Esophagus squamous epithelium (tissue), 5 donors: ENCODE measurements around the gene LARGE2. TPM values are rescaled to one million over a fixed set of nuclear protein-coding genes. Genes with fewer than 3 reads are reported as not detected.

Experiments
- DNase-seq: peaks from one replicate; lab custom pipeline; 2025; lab: John Stamatoyannopoulos, UW
- H3K27ac ChIP-seq, 4 donors: fragments of 200-600 bp; sonication (generic); one replicate each; pipeline ENCODE4 v1.5.1; 2016 to 2019; ENCODE audit warnings: mild to moderate bottlenecking in 1 of 4
- H3K27me3 ChIP-seq, 4 donors: fragments of 200-600 bp; sonication (generic); 1 replicate in 3 of 4; 2 replicates in 1 of 4; pipeline versions ENCODE4 v1.5.1 to v1.6.0; 2017 to 2021; ENCODE audit warnings: antibody characterized with exemption in 1 of 4
- H3K36me3 ChIP-seq, 3 donors: fragments of 200-600 bp; sonication (generic); one replicate each; pipeline ENCODE4 v1.5.1; 2016 to 2019
- H3K4me1 ChIP-seq, 3 donors: fragments of 200-600 bp; sonication (generic); one replicate each; pipeline ENCODE4 v1.5.1; 2017 to 2019
- H3K4me3 ChIP-seq, 4 donors: fragments of 200-600 bp; sonication (generic); 1 replicate in 3 of 4; 2 replicates in 1 of 4; pipeline ENCODE4 v1.5.1; 2016 to 2019; ENCODE audit warnings: mild to moderate bottlenecking in 2 of 4, moderate library complexity in 1 of 4
- H3K9me3 ChIP-seq, 3 donors: fragments of 200-600 bp; sonication (generic); one replicate each; pipeline ENCODE4 v1.5.1; 2016 to 2019
- POLR2A ChIP-seq, 4 donors: fragments of 450-650 bp; IDR thresholded peaks; one replicate each; pipeline ENCODE4 v1.6.1; 2017; ENCODE audit warnings: antibody characterized with exemption in 4 of 4, mild to moderate bottlenecking in 4 of 4, moderate library complexity in 3 of 4
- WGBS, 2 donors: methylation state at CpG; one replicate each; pipeline ENCODE4 v1.1.5; 2018; 5-methylcytosine and 5-hydroxymethylcytosine counted together
- intact Hi-C: fragments of 100-400 bp; cut with DNase I; formaldehyde crosslinking; loops from one replicate; pipeline ENCODE4 v1.15.0; 2022
- total RNA-seq, 4 donors: library from RNA; depleted of rRNA; stranded (reverse); fragments of >200 nt; gene quantifications; one replicate each; pipeline ENCODE4 v1.1.0, GENCODE V29; 2016
- TF ChIP-seq, protein P1 (sequence below), 6 experiments: fragments of 450-650 bp in 4 of 6; fragments of 200-600 bp in 2 of 6; sonication (generic) in 2 of 6; IDR thresholded peaks; one replicate each; pipeline ENCODE4 v1.5.1; 2016 to 2019; ENCODE audit warnings: antibody characterized with exemption in 6 of 6, mild to moderate bottlenecking in 4 of 6, moderate library complexity in 4 of 6
- donor health status: DM: yes; HTN: yes; CAD: no.

LARGE2 gene
- total RNA-seq, 4 donors from 2014 or later, result 12.4 to 18.3 (median 15.5) TPM

DNA sequence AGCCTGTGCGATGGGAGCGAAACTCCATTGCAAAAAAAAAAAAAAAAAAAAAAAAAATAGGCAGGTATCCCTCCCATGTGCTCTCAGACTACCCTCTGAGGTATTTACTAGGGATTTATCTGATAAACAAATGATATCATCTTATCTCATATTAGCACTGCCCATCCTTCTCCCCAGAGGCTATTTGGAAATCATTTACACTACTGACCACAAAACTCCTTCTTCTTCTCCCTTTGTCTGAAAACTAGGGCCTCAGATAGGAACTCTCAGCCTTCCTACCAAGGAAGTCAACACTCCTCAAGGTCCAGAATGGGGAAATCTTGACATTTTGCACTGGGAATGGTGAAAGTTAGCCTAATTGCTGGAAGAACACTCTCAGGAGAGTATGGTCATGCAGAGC lies 46.4 kb downstream of the LARGE2 start:
- Histone ChIP-seq H3K4me1 (peaks cover 0 to 13% (median 0%) of the 10 kb centered on the region in 3 donors), H3K27ac (no peak overlapping the region), H3K4me3 (no peak overlapping the region), H3K36me3 (peaks cover 0 to 78% (median 5%) of the 10 kb centered on the region in 3 donors), H3K27me3 (no peaks in the 10 kb centered on the region), H3K9me3 (no peaks in the 10 kb centered on the region)
- TF ChIP-seq POLR2A (IDR thresholded peaks at IDR 0.05), result no peak
- TF ChIP-seq, protein P1, sequence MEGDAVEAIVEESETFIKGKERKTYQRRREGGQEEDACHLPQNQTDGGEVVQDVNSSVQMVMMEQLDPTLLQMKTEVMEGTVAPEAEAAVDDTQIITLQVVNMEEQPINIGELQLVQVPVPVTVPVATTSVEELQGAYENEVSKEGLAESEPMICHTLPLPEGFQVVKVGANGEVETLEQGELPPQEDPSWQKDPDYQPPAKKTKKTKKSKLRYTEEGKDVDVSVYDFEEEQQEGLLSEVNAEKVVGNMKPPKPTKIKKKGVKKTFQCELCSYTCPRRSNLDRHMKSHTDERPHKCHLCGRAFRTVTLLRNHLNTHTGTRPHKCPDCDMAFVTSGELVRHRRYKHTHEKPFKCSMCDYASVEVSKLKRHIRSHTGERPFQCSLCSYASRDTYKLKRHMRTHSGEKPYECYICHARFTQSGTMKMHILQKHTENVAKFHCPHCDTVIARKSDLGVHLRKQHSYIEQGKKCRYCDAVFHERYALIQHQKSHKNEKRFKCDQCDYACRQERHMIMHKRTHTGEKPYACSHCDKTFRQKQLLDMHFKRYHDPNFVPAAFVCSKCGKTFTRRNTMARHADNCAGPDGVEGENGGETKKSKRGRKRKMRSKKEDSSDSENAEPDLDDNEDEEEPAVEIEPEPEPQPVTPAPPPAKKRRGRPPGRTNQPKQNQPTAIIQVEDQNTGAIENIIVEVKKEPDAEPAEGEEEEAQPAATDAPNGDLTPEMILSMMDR (IDR thresholded peaks at IDR 0.05), result no peak
- intact Hi-C loops, result no loop called here
- WGBS, 2 donors, result 84 to 87% methylated on average over 2 of the region's 2 CpGs
- no peak for DNase-seq

DNA sequence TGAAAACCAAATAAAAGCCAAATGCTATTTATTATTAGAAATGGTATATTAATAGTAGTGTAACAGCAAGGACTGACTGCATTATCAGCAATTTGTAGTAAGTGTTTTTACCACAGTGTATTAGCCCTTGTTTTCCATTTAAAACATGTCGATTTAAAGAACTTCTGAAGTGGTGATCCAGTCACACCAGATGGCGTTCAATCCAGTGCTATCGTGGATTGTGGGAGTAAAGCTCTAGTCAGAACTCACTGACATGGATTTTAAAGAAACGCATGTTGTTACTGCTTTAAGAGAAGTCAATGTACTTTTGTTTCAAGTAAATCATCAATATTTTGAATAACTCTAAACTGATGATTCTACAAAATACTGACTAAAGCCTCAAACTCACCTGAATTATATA lies 51.1 kb downstream of the LARGE2 start:
- Histone ChIP-seq H3K4me1 (no peaks in the 10 kb centered on the region), H3K4me3 (no peak overlapping the region), H3K27ac (no peak overlapping the region), H3K36me3 (peaks cover 0 to 77% (median 11%) of the 10 kb centered on the region in 3 donors), H3K27me3 (no peaks in the 10 kb centered on the region), H3K9me3 (no peaks in the 10 kb centered on the region)
- TF ChIP-seq POLR2A (IDR thresholded peaks at IDR 0.05), result no peak
- TF ChIP-seq, protein P1 (IDR thresholded peaks at IDR 0.05), result no peak
- WGBS, 2 donors, result 91 to 92% methylated on average over 4 of the region's 4 CpGs
- no peak for DNase-seq
- intact Hi-C loops, result no loop called here

- TF ChIP-seq POLR2A (IDR thresholded peaks at IDR 0.05), result no peak
- TF ChIP-seq, protein P1 (IDR thresholded peaks at IDR 0.05), result no peak
- Histone ChIP-seq H3K4me3 (no peak overlapping the region), H3K27me3 (no peaks in the 10 kb centered on the region), H3K4me1 (no peaks in the 10 kb centered on the region), H3K9me3 (no peaks in the 10 kb centered on the region), H3K27ac (no peak overlapping the region), H3K36me3 (peaks cover 0 to 77% (median 18%) of the 10 kb centered on the region in 3 donors)
- DNase-seq, result no peak
- 78 to 100% methylated on average over 1 of the region's 1 CpG for WGBS, 2 donors
- intact Hi-C loops, result no loop called here
These were observed 52.4 kb downstream of the LARGE2 start for GRCh38 chr11:45974806-45975205.

Other genes with a start within 250 kb of the LARGE2 start
- gene SLC35C1, start 117.5 kb upstream of the LARGE2 start, total RNA-seq, result 10 to 100 TPM; 23.6 to 68.6 (median 28.2) TPM
- gene CRY2, start 75.2 kb upstream of the LARGE2 start, total RNA-seq, result 10 to 100 TPM in 3 of 4 donors, 1 to 10 TPM in 1; 5.6 to 21.0 (median 13.4) TPM
- 1 to 10 TPM in 3 of 4 donors, under 1 TPM in 1; 0.57 to 4.0 (median 1.3) TPM for gene MAPK8IP1, start 37.0 kb upstream of the LARGE2 start, total RNA-seq
- gene FREY1, start 15.4 kb upstream of the LARGE2 start, total RNA-seq, result 1 to 10 TPM in 2 of 4 donors, under 1 TPM in 1, not detected in 1; 0.57 to 2.1 (median 1.2) TPM
- gene PEX16, start 4.8 kb upstream of the LARGE2 start, total RNA-seq, result 10 to 100 TPM; 18.3 to 25.5 (median 22.1) TPM
- 10 to 100 TPM; 11.2 to 22.3 (median 15.9) TPM for gene PHF21A, start 198.8 kb downstream of the LARGE2 start, total RNA-seq